Body of pancreas (tissue), 4 donors: ENCODE results near the gene CMIP. TPM values are rescaled to one million over a fixed set of nuclear protein-coding genes. Genes with fewer than 3 reads are reported as not detected.

Experiments used
- ATAC-seq: fragments of 150-250 bp; one replicate; pipeline ENCODE4 v1.9.1; 2016
- DNase-seq, 4 donors: peaks; one replicate each; pipeline ENCODE4 v3.0.0-alpha.2; 2019
- H3K27ac ChIP-seq, 4 donors: fragments of 200-600 bp; sonication (generic); 1 replicate in 3 of 4; 2 replicates in 1 of 4; pipeline versions ENCODE4 v1.5.1 to v1.6.1; 2016 to 2019; ENCODE audit warnings: mild to moderate bottlenecking in 1 of 4, mixed read lengths in 1 of 4, moderate library complexity in 1 of 4
- H3K27me3 ChIP-seq, 2 donors: fragments of 200-600 bp; sonication (generic); one replicate each; pipeline ENCODE4 v1.6.0; 2016; ENCODE audit warnings: mild to moderate bottlenecking in 1 of 2
- H3K36me3 ChIP-seq, 2 donors: fragments of 200-600 bp; sonication (generic); replicated peaks in 1 of 2; 2 replicates each; pipeline ENCODE4 v1.5.1; 2016; ENCODE audit warnings: low read depth in 2 of 2; ENCODE audit not compliant: insufficient read depth in 1 of 2
- H3K4me1 ChIP-seq: fragments of 200-600 bp; sonication (generic); one replicate; pipeline ENCODE4 v1.6.0; 2016
- H3K4me3 ChIP-seq, 2 donors: fragments of 200-600 bp; sonication (generic); 1 replicate in 1 of 2; 2 replicates in 1 of 2; pipeline ENCODE4 v1.5.1; 2016 to 2019
- H3K9me3 ChIP-seq, 3 donors: fragments of 200-600 bp; sonication (generic); 1 replicate in 2 of 3; 2 replicates in 1 of 3; pipeline ENCODE4 v1.5.1; 2016
- CTCF ChIP-seq, 7 experiments: fragments of 450-650 bp in 4 of 7; fragments of 200-600 bp in 3 of 7; sonication (generic) in 3 of 7; IDR thresholded peaks; one replicate each; pipeline ENCODE4 v1.5.1; 2016 to 2019; ENCODE audit warnings: antibody characterized with exemption in 7 of 7
- POLR2A ChIP-seq, 3 donors: fragments of 450-650 bp; IDR thresholded peaks; one replicate each; pipeline ENCODE4 v1.6.1; 2016; ENCODE audit warnings: antibody characterized with exemption in 3 of 3, mild to moderate bottlenecking in 2 of 3
- WGBS, 2 donors: methylation state at CpG; one replicate each; pipeline ENCODE4 v1.1.5; 2017; 5-methylcytosine and 5-hydroxymethylcytosine counted together
- intact Hi-C: fragments of 100-400 bp; cut with DNase I; formaldehyde crosslinking; loops from one replicate; pipeline ENCODE4 v1.15.1; 2023
- total RNA-seq, 2 donors: library from RNA; depleted of rRNA; stranded (reverse); fragments of >200 nt; gene quantifications; one replicate each; pipeline ENCODE4 v1.1.0, GENCODE V29; 2016

Gene CMIP
- total RNA-seq, 2 donors from 2014 or later, result 18.7 to 18.8 TPM

DNA sequence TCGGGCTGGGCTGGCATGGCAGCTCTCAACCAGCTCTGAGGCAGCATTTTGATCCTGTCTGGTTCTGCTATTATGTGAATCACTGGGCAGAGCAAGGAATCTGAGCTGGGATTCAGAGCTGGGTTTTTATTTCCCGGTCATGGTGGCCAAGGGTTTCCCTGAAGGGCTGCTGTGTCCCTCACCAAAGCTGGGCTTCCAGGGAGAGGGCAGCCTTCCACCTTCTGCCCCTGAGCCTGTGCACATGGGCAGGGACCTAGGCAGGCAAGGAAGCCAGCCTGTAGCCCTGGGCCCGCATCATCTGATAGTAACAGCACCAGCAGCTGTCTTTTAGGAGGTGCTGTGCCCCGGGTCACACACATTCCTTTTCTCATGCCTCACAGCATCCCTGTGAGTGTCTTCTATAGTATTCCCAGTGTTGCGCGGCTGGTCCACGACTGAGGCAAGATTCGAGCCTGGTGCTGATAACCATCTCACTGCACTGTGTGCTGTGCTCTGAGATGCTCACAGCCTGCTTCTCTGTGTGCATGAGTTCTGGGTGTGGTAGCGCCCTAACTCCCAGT lies 249.2 kb downstream of the CMIP start:
- ATAC-seq (no peak), DNase-seq (no peak)
- 86 to 92% methylated on average over 6 to 9 of the region's 9 CpGs for WGBS, 2 donors
- H3K36me3 ChIP-seq, result peaks cover 0 to 15% of the 10 kb centered on the region in 2 donors
- no peak for TF ChIP-seq CTCF (IDR thresholded peaks at IDR 0.05)
- no peak for TF ChIP-seq POLR2A (IDR thresholded peaks at IDR 0.05)
- no peak overlapping the region for H3K27ac ChIP-seq
- H3K4me1 ChIP-seq, result no peaks in the 10 kb centered on the region
- H3K4me3 ChIP-seq, result no peak overlapping the region
- H3K27me3 ChIP-seq, result no peaks in the 10 kb centered on the region
- intact Hi-C loops, result no loop called here
- H3K9me3 ChIP-seq, result no peaks in the 10 kb centered on the region

DNA sequence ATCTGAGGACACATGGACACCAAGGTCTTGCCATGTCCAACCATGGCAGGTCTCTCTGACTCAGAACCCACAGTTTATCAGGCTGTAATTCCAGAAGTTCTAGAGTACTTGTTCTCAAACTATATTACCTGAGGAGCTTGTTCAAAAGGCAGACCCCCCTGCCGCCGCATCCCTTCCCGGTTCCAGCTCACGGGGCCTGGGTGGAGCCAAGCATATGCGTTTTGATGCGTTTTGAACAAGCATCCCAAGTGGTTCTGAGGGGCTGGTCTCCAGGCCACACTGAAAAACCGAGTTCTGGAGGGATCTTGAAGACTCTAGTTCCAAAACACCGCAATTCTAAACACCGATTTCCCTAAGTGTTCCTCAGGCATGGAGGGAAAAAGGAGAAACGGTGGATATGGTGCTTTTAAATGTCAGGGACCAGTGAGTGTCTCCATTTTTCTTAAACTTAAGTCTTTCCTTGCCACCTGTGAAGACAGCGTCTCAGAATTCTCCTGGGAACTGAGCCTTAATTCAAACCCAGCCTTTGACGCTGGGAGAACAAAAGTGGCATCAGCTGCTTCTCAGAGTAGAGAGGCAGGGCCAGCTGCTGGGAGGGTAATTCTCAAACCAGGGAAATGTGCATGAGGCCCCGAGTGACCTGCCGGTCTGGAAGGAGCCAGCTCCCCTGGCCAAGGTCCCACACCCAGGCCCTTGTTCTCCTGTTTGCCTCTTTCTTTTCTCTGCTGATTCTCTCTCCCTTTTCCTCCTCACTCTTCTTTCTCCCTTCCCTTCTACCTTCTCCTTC lies 250.1 kb downstream of the CMIP start:
- Histone ChIP-seq H3K27ac (no peak overlapping the region), H3K9me3 (no peaks in the 10 kb centered on the region)

GRCh38 chr16:81695321-81696165 lies 250.9 kb downstream of the CMIP start:
- 56 to 79% methylated on average over 10 of the region's 10 CpGs for WGBS, 2 donors
- H3K27me3 ChIP-seq, result no peaks in the 10 kb centered on the region
- TF ChIP-seq POLR2A (IDR thresholded peaks at IDR 0.05), result no peak
- TF ChIP-seq CTCF (IDR thresholded peaks at IDR 0.05), result no peak
- H3K27ac ChIP-seq, result no peak overlapping the region
- intact Hi-C loops, result no loop called here
- DNase-seq (no peak), ATAC-seq (no peak)
- peaks cover 0 to 18% of the 10 kb centered on the region in 2 donors for H3K36me3 ChIP-seq
- H3K9me3 ChIP-seq, result no peaks in the 10 kb centered on the region
- no peak overlapping the region for H3K4me3 ChIP-seq
- H3K4me1 ChIP-seq, result no peaks in the 10 kb centered on the region

More for the DNA sequence above, 250.1 kb downstream of the CMIP start:
- H3K36me3 ChIP-seq, result peaks cover 0 to 18% of the 10 kb centered on the region in 2 donors
- DNase-seq, result no peak
- intact Hi-C loops, result no loop called here
- ATAC-seq, result no peak
- H3K4me3 ChIP-seq, result no peak overlapping the region
- no peaks in the 10 kb centered on the region for H3K27me3 ChIP-seq
- WGBS, 2 donors, result 85 to 87% methylated on average over 14 of the region's 14 CpGs
- H3K4me1 ChIP-seq, result no peaks in the 10 kb centered on the region
- TF ChIP-seq POLR2A (IDR thresholded peaks at IDR 0.05) (no peak), CTCF (IDR thresholded peaks at IDR 0.05) (no peak)

- Histone ChIP-seq H3K36me3 (peaks cover 0 to 18% of the 10 kb centered on the region in 2 donors), H3K27me3 (no peaks in the 10 kb centered on the region), H3K4me1 (no peaks in the 10 kb centered on the region), H3K27ac (no peak overlapping the region), H3K4me3 (no peak overlapping the region), H3K9me3 (no peaks in the 10 kb centered on the region)
- ATAC-seq (no peak), DNase-seq (no peak)
- 84 to 88% methylated on average over 19 to 20 of the region's 22 CpGs for WGBS, 2 donors
- TF ChIP-seq POLR2A (IDR thresholded peaks at IDR 0.05) (no peak), CTCF (IDR thresholded peaks at IDR 0.05) (no peak)
- intact Hi-C loops, result no loop called here
Observed at GRCh38 chr16:81696166-81696960, 251.8 kb downstream of the CMIP start.
